Aorta (tissue), 5 donors: Measurements from ENCODE around the gene COL4A2. TPM values are rescaled to one million over a fixed set of nuclear protein-coding genes. Genes with fewer than 3 reads are reported as not detected.

Source experiments
- ATAC-seq: fragments of 200-7000 bp; cut with Tn5 transposase; one replicate; pipeline ENCODE4 v1.9.1; 2022; ENCODE audit warnings: moderate library complexity; ENCODE audit not compliant: low FRiP score
- DNase-seq, 2 donors: peaks; one replicate each; pipeline ENCODE4 v3.0.0-alpha.2; 2020
- H3K27ac ChIP-seq, 2 donors: one replicate each; pipeline ENCODE4 v1.5.1; 2013; ENCODE audit warnings: low read length in 2 of 2, mild to moderate bottlenecking in 2 of 2, moderate library complexity in 2 of 2, control low read depth in 1 of 2, inconsistent platforms in 1 of 2, low read depth in 1 of 2
- H3K27me3 ChIP-seq, 2 donors: one replicate each; pipeline ENCODE4 v1.6.1; 2013; ENCODE audit warnings: control low read depth in 1 of 2, low read length in 1 of 2, mild to moderate bottlenecking in 1 of 2, moderate library complexity in 1 of 2; ENCODE audit not compliant: insufficient read depth in 2 of 2, control insufficient read depth in 1 of 2
- H3K36me3 ChIP-seq, 2 donors: one replicate each; pipeline ENCODE4 v1.6.1; 2013; ENCODE audit warnings: control low read depth in 1 of 2, low read length in 1 of 2, mild to moderate bottlenecking in 1 of 2; ENCODE audit not compliant: insufficient read depth in 2 of 2, control insufficient read depth in 1 of 2
- H3K4me1 ChIP-seq, 2 donors: one replicate each; pipeline ENCODE4 v1.6.1; 2013; ENCODE audit warnings: low read length in 2 of 2, control low read depth in 1 of 2, mild to moderate bottlenecking in 1 of 2, moderate library complexity in 1 of 2; ENCODE audit not compliant: insufficient read depth in 2 of 2, control insufficient read depth in 1 of 2
- H3K4me3 ChIP-seq, 2 donors: one replicate each; pipeline ENCODE4 v1.5.1; 2013; ENCODE audit warnings: low read length in 2 of 2, control low read depth in 1 of 2, mild to moderate bottlenecking in 1 of 2
- H3K9me3 ChIP-seq: one replicate; pipeline ENCODE4 v1.6.1; 2013; ENCODE audit warnings: mild to moderate bottlenecking, low read length; ENCODE audit not compliant: control insufficient read depth
- WGBS, 2 donors: extraction: QIAGEN DNeasy Blood & Tissue Kit; methylation state at CpG; one replicate each; pipeline ENCODE4 v1.1.7; 2013; 5-methylcytosine and 5-hydroxymethylcytosine counted together
- intact Hi-C, 2 donors: fragments of 100-400 bp; cut with DNase I; formaldehyde crosslinking; loops; one replicate each; pipeline versions ENCODE4 v1.14.2 to v1.15.0; 2022
- polyA plus RNA-seq, 2 donors: library from polyadenylated mRNA; stranded (reverse); fragments of 200-250 nt; gene quantifications; one replicate each; pipeline ENCODE4 v1.2.3, GENCODE V29; 2013
- total RNA-seq, 2 donors: library from RNA; stranded (reverse); fragmentation: NEBNext Ultra II Directional; extraction: Animal tissue kit (Norgen Biotek cat#: 25700); gene quantifications; one replicate each; pipeline ENCODE4 v1.2.1, GENCODE V29; 2021
- donor health status: healthy with polysubstance abuse.
- donor health status: Bipolar disorder and iron deficiency.
- donor health status: DM: no; HTN: no; CAD: no.
- donor health status: DM: no; HTN: no; CAD: no.
- donor health status: DM: yes; HTN: yes; CAD: no.

COL4A2 gene
- total and polyA plus RNA-seq, 4 donors = 117 to 1,110 (median 681) TPM

GRCh38 chr13:110409581-110409992 lies 102.5 kb downstream of the COL4A2 start:
- 39% methylated on average over 13 of the region's 13 CpGs for WGBS, 2 donors
- H3K27ac ChIP-seq = peak overlapping the region; percentile 34 to 65
- intact Hi-C loops = no loop called here
- H3K9me3 ChIP-seq = no peaks in the 10 kb centered on the region
- ATAC-seq (no peak), DNase-seq (peak; percentile 73 to 83)
- no peaks in the 10 kb centered on the region for H3K36me3 ChIP-seq
- H3K4me1 ChIP-seq = peaks cover 2 to 7% of the 10 kb centered on the region in 2 donors
- no peaks in the 10 kb centered on the region for H3K27me3 ChIP-seq
- no peak overlapping the region for H3K4me3 ChIP-seq

GRCh38 chr13:110410000-110410399 lies 102.9 kb downstream of the COL4A2 start:
- peaks cover 2 to 7% of the 10 kb centered on the region in 2 donors for H3K4me1 ChIP-seq
- 72 to 81% methylated on average over 10 of the region's 10 CpGs for WGBS, 2 donors
- no peak overlapping the region for H3K4me3 ChIP-seq
- no peaks in the 10 kb centered on the region for H3K27me3 ChIP-seq
- ATAC-seq (no peak), DNase-seq (peak in 1 of 2 donors; percentile 55)
- H3K36me3 ChIP-seq = no peaks in the 10 kb centered on the region
- peak overlapping the region; percentile 34 to 65 for H3K27ac ChIP-seq
- intact Hi-C loops = loop anchor here (5.0 to 10.0 kb wide), 5 partner anchors 45 to 165 kb away; no protein-coding TSS in a partner anchor
- no peaks in the 10 kb centered on the region for H3K9me3 ChIP-seq

GRCh38 chr13:110410936-110411687 lies 104.0 kb downstream of the COL4A2 start:
- H3K27ac ChIP-seq = peak overlapping the region; percentile 40 to 85
- DNase-seq = peak in 1 of 2 donors; percentile 43
- no peaks in the 10 kb centered on the region for H3K9me3 ChIP-seq
- WGBS, 2 donors = 48 to 53% methylated on average over 12 of the region's 12 CpGs
- H3K27me3 ChIP-seq = no peaks in the 10 kb centered on the region
- no peak for ATAC-seq
- intact Hi-C loops = loop anchor here (5.0 to 10.0 kb wide), 5 partner anchors 46 to 166 kb away; no protein-coding TSS in a partner anchor
- no peak overlapping the region for H3K4me3 ChIP-seq
- peaks cover 4 to 13% of the 10 kb centered on the region in 2 donors for H3K4me1 ChIP-seq
- H3K36me3 ChIP-seq = no peaks in the 10 kb centered on the region

DNA sequence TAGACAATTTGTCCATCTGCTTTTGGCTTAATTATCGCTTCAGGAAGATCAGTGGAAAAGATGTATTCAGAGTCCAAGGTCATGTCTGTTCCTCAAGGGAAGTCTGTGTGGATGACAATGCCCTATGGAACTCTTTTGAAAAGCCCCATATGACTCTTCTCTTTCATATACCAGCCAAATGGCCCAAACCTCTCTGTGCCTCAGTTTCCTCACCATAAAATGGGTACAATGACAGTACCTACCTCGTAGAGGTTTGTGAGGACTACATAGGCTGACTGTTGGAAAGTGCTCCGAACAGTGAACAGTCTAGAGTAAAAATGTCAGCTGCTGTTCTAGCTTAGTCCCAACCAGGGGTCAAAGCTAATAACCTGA lies 104.6 kb downstream of the COL4A2 start:
- Histone ChIP-seq H3K36me3 (no peaks in the 10 kb centered on the region), H3K4me3 (no peak overlapping the region), H3K27me3 (no peaks in the 10 kb centered on the region), H3K9me3 (no peaks in the 10 kb centered on the region), H3K4me1 (peaks cover 4 to 13% of the 10 kb centered on the region in 2 donors), H3K27ac (peak overlapping the region; percentile 40 to 85)
- no peak for ATAC-seq
- intact Hi-C loops = loop anchor here (2.0 to 10.0 kb wide), 7 partner anchors 17 to 167 kb away; partner anchors contain the start of genes COL4A1 (in 1 of the 2) and COL4A2 (in 1 of the 2)
- DNase-seq = no peak
- WGBS, 2 donors = 73 to 82% methylated on average over 3 of the region's 3 CpGs

- WGBS, 2 donors = 6 to 9% methylated on average over 16 of the region's 16 CpGs
- peak overlapping the region; percentile 40 to 92 for H3K27ac ChIP-seq
- no peak overlapping the region for H3K4me3 ChIP-seq
- no peaks in the 10 kb centered on the region for H3K27me3 ChIP-seq
- no peaks in the 10 kb centered on the region for H3K9me3 ChIP-seq
- intact Hi-C loops = loop anchor here (2.0 to 10.0 kb wide), 7 partner anchors 18 to 168 kb away; partner anchors contain the start of genes COL4A1 (in 1 of the 2) and COL4A2 (in 1 of the 2)
- peaks cover 4 to 13% of the 10 kb centered on the region in 2 donors for H3K4me1 ChIP-seq
- no peaks in the 10 kb centered on the region for H3K36me3 ChIP-seq
- ATAC-seq = peak; percentile 90
- DNase-seq = peak; percentile 91 to 93
Measured at GRCh38 chr13:110412132-110412914, 105.2 kb downstream of the COL4A2 start.

DNA sequence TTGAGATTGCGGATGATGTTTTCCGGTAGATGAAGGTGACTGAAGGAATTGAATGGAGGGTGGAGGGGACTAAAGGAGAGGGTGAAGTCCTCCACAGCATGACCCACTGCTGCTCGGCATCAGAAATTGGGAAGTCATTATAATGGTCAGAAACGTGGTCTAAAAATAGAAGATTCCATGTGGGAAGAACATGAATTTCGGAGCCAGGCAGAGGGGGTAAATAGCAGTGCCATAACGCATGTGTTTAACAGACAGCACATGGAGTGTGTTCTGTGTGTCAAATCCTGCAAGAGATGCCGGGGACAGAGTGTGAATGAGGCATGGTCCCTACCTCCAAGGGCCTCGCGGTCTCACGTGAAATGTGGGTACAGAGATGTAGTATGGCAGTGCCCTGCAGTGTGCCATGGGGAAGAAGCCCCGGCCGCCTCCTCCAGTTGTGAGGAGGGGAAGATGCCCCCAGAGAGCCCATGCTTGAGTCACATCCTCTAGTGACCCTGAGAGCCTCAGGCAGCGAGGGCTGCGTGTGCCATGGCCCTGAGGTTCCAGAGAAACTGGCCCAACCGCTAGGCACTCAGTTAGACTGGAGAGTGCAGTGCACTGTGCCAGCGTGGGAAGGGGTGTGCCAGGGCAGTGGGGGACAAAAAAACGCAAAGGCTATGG lies 106.1 kb downstream of the COL4A2 start:
- 44 to 49% methylated on average over 17 of the region's 17 CpGs for WGBS, 2 donors
- no peaks in the 10 kb centered on the region for H3K27me3 ChIP-seq
- H3K4me3 ChIP-seq = no peak overlapping the region
- intact Hi-C loops = loop anchor here (2.0 to 10.0 kb wide), 7 partner anchors 18 to 168 kb away; partner anchors contain the start of genes COL4A1 (in 1 of the 2) and COL4A2 (in 1 of the 2)
- H3K9me3 ChIP-seq = no peaks in the 10 kb centered on the region
- no peak for ATAC-seq
- peak overlapping the region; percentile 37 to 92 for H3K27ac ChIP-seq
- peaks cover 4 to 8% of the 10 kb centered on the region in 2 donors for H3K4me1 ChIP-seq
- DNase-seq = peak in 1 of 2 donors; percentile 77
- H3K36me3 ChIP-seq = no peaks in the 10 kb centered on the region

DNA sequence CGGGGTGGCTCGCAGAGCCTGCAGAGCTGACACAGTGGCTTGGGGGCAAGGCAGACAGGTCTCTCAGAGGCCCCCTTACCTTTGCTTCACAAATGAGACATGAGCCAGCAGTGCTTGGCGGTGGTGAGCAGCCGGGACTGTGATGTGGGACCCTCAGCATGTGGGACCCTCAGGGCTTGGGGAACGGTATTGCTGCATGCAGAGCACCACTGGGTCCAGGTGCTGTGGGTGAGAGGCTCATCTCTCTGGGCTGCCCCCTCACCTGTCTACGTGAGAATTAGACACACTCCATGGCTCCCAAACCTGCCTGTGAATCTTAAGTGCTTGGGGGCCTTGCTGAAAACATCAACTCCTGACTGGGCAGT lies 106.6 kb downstream of the COL4A2 start:
- Histone ChIP-seq H3K36me3 (no peaks in the 10 kb centered on the region), H3K4me3 (no peak overlapping the region), H3K27me3 (no peaks in the 10 kb centered on the region), H3K27ac (peak overlapping the region; percentile 37 to 92), H3K9me3 (no peaks in the 10 kb centered on the region), H3K4me1 (peaks cover 4 to 7% of the 10 kb centered on the region in 2 donors)
- 71 to 79% methylated on average over 6 of the region's 6 CpGs for WGBS, 2 donors
- intact Hi-C loops = loop anchor here (2.0 to 10.0 kb wide), 7 partner anchors 19 to 169 kb away; partner anchors contain the start of genes COL4A1 (in 1 of the 2) and COL4A2 (in 1 of the 2)
- ATAC-seq (no peak), DNase-seq (no peak)

DNA sequence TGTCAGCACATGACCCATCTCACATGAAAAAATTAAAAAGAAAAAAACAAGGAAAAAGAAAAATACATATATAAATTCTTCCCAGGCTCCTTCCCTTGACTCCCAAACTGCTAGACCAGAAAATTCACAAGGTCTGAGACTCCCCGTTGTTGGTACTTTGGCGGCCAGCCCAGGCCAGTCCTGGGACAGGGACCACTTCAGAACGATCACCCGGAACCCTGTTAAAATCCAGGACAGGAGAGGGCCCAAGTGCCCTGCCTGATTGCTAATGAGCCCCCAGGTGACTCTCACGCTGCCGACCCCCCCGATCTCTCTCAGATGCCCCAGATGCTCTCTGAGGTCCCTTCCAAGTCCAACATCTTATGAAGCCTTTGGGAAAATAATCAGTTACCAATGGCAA lies 107.2 kb downstream of the COL4A2 start:
- Histone ChIP-seq H3K9me3 (no peaks in the 10 kb centered on the region), H3K27me3 (no peaks in the 10 kb centered on the region), H3K36me3 (no peaks in the 10 kb centered on the region), H3K4me1 (peaks cover 4 to 7% of the 10 kb centered on the region in 2 donors), H3K4me3 (no peak overlapping the region), H3K27ac (peak overlapping the region; percentile 10 to 87)
- intact Hi-C loops = loop anchor here (5.0 to 10.0 kb wide), 5 partner anchors 49 to 169 kb away; no protein-coding TSS in a partner anchor
- no peak for ATAC-seq
- DNase-seq = no peak
- 56 to 61% methylated on average over 7 of the region's 7 CpGs for WGBS, 2 donors
